Stimulated activated naive CD4-positive, alpha-beta T cell treated with Interleukin-2 at 50 U/mL for 16 hours (primary cell): ENCODE measurements around the gene HOXD3.

ENCODE experiments used
- DNase-seq: peaks from one replicate; lab custom pipeline; 2025; lab: John Stamatoyannopoulos, UW

The HOXD3 gene

GRCh38 chr2:176212276-176212675 is 55.2 kb downstream of the HOXD3 start:
- no peak for DNase-seq

GRCh38 chr2:176213406-176213805 is 56.3 kb downstream of the HOXD3 start:
- DNase-seq, result no peak
